Thymus (tissue), 11 donors: Measurements from ENCODE around the gene GLI3. TPM values are rescaled to one million over a fixed set of nuclear protein-coding genes. Genes with fewer than 3 reads are reported as not detected.

Experiments
- DNase-seq, 9 donors: peaks; one replicate each; pipeline ENCODE4 v3.0.0-alpha.2; 2013; ENCODE audit warnings: low spot score in 9 of 9, low read depth in 6 of 9, missing footprints in 1 of 9
- H3K27ac ChIP-seq, 2 donors: one replicate each; pipeline ENCODE4 v1.5.1; 2013; ENCODE audit warnings: control low read depth in 1 of 2, low read depth in 1 of 2, low read length in 1 of 2, mild to moderate bottlenecking in 1 of 2, moderate library complexity in 1 of 2
- H3K27me3 ChIP-seq, 2 donors: one replicate each; pipeline ENCODE4 v1.5.1; 2013; ENCODE audit warnings: low read length in 1 of 2; ENCODE audit not compliant: control insufficient read depth in 2 of 2, insufficient read depth in 1 of 2
- H3K36me3 ChIP-seq, 2 donors: one replicate each; pipeline ENCODE4 v1.5.1; 2013; ENCODE audit warnings: low read length in 1 of 2, mild to moderate bottlenecking in 1 of 2, moderate library complexity in 1 of 2; ENCODE audit not compliant: control insufficient read depth in 2 of 2, insufficient read depth in 2 of 2
- H3K4me1 ChIP-seq, 2 donors: one replicate each; pipeline ENCODE4 v1.5.1; 2013; ENCODE audit warnings: low read length in 2 of 2; ENCODE audit not compliant: control insufficient read depth in 2 of 2, insufficient read depth in 2 of 2
- H3K4me3 ChIP-seq, 2 donors: one replicate each; pipeline ENCODE4 v1.5.1; 2013; ENCODE audit warnings: low read length in 2 of 2, control low read depth in 1 of 2, mild to moderate bottlenecking in 1 of 2
- H3K9me3 ChIP-seq, 2 donors: one replicate each; pipeline ENCODE4 v1.5.1; 2013; ENCODE audit warnings: low read length in 1 of 2, mild to moderate bottlenecking in 1 of 2; ENCODE audit not compliant: control insufficient read depth in 2 of 2, insufficient read depth in 1 of 2
- WGBS: extraction: QIAGEN DNeasy Blood & Tissue Kit; methylation state at CpG from one replicate; pipeline ENCODE4 v1.1.7; 2013; 5-methylcytosine and 5-hydroxymethylcytosine counted together
- polyA plus RNA-seq: library from polyadenylated mRNA; stranded (reverse); fragments of 200-250 nt; gene quantifications from one replicate; pipeline ENCODE4 v1.2.3, GENCODE V29; 2013
- total RNA-seq: library from RNA; stranded (reverse); fragments of 120-200 nt; gene quantifications from one replicate; pipeline ENCODE4 v1.2.4, GENCODE V29; 2013
- donor health status: healthy.

Gene GLI3
- total and polyA plus RNA-seq, 2 donors = 3.1 to 3.2 TPM

GRCh38 chr7:42027521-42027920, 209.5 kb downstream of the GLI3 start:
- DNase-seq = no peak
- no peaks in the 10 kb centered on the region for H3K9me3 ChIP-seq
- WGBS = 83% methylated on average over 3 of the region's 3 CpGs
- H3K27me3 ChIP-seq = no peaks in the 10 kb centered on the region
- no peak overlapping the region for H3K27ac ChIP-seq
- no peaks in the 10 kb centered on the region for H3K36me3 ChIP-seq
- H3K4me1 ChIP-seq = no peaks in the 10 kb centered on the region
- H3K4me3 ChIP-seq = no peak overlapping the region

- Histone ChIP-seq H3K27me3 (no peaks in the 10 kb centered on the region), H3K9me3 (no peaks in the 10 kb centered on the region), H3K4me1 (no peaks in the 10 kb centered on the region), H3K36me3 (no peaks in the 10 kb centered on the region), H3K27ac (no peak overlapping the region), H3K4me3 (no peak overlapping the region)
- 95% methylated on average over 6 of the region's 6 CpGs for WGBS
- DNase-seq = no peak
These were observed 210.3 kb downstream of the GLI3 start for GRCh38 chr7:42026622-42027197.

DNA sequence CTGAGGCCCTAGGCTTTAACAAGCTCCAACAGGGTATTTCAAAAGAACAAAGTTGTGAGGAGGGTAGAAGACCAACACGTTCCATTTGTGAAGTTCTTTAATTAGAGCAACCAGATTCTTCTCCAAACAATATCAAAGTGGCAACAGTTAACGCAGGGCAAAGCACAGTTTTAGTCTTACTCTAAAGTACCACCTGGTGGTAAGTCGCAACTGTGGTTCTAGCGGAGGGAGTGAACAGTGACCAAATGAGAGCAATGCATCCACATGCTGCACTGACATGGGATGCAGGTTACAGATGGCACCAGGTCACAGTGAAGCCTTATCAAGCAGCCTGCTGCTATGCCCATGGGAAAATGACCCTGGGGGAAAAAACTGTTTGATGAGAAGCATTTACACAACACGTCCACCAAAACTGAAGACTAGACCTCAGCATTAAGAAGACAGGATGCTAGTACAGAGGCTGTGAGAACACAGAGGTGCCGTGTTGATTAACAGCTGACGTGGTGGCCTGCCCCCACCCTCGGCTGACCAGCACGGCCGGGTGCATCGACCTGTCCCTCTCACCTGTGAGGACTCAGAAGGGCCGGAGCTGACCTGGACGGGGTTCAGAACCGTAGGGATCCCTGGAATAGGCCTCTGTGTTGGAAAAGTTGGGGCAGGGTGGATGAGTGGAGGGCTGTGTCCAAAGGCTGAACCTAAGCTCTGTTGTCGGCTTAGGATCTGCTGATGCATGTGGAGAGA, 211.2 kb downstream of the GLI3 start:
- whole genome bisulfite sequencing = 95% methylated on average over 15 of the region's 15 CpGs

GRCh38 chr7:42024537-42024936, 212.5 kb downstream of the GLI3 start:
- no peak for DNase-seq
- H3K27me3 ChIP-seq = no peaks in the 10 kb centered on the region
- H3K9me3 ChIP-seq = no peaks in the 10 kb centered on the region
- 92% methylated on average over 4 of the region's 4 CpGs for WGBS
- H3K36me3 ChIP-seq = no peaks in the 10 kb centered on the region
- H3K4me1 ChIP-seq = no peaks in the 10 kb centered on the region
- no peak overlapping the region for H3K27ac ChIP-seq
- no peak overlapping the region for H3K4me3 ChIP-seq

More for the DNA sequence above, 211.2 kb downstream of the GLI3 start:
- H3K4me3 ChIP-seq = no peak overlapping the region
- no peak overlapping the region for H3K27ac ChIP-seq
- no peak for DNase-seq
- H3K36me3 ChIP-seq = no peaks in the 10 kb centered on the region
- no peaks in the 10 kb centered on the region for H3K4me1 ChIP-seq
- H3K27me3 ChIP-seq = no peaks in the 10 kb centered on the region
- H3K9me3 ChIP-seq = no peaks in the 10 kb centered on the region

DNA sequence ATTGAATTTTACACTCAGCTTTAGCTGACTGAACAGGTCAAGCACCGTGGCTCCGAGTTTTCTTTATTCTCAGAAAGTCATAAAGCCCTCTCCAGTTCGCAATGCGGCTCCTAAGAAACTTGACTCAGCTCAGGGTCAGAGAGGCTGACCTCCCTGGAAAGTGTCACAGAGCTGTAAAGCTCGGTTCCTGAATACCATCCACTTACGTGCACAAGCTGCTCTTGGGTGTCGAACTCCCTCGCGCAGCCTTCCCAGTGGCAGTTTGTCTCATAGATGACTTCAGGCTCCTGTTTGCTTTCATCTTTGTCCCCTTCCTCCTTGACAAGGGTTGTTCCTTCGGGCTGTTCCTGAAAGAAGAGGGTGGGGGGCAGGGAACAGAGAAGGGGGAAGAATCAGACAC, 213.7 kb downstream of the GLI3 start:
- no peaks in the 10 kb centered on the region for H3K27me3 ChIP-seq
- no peaks in the 10 kb centered on the region for H3K9me3 ChIP-seq
- no peaks in the 10 kb centered on the region for H3K36me3 ChIP-seq
- no peak overlapping the region for H3K4me3 ChIP-seq
- H3K27ac ChIP-seq = no peak overlapping the region
- WGBS = 81% methylated on average over 10 of the region's 10 CpGs
- no peak for DNase-seq
- no peaks in the 10 kb centered on the region for H3K4me1 ChIP-seq

- no peaks in the 10 kb centered on the region for H3K27me3 ChIP-seq
- no peak overlapping the region for H3K4me3 ChIP-seq
- no peaks in the 10 kb centered on the region for H3K9me3 ChIP-seq
- 98% methylated on average over 2 of the region's 2 CpGs for WGBS
- DNase-seq = no peak
- no peak overlapping the region for H3K27ac ChIP-seq
- H3K36me3 ChIP-seq = no peaks in the 10 kb centered on the region
- H3K4me1 ChIP-seq = no peaks in the 10 kb centered on the region
These were observed 214.2 kb downstream of the GLI3 start for GRCh38 chr7:42022791-42023190.

DNA sequence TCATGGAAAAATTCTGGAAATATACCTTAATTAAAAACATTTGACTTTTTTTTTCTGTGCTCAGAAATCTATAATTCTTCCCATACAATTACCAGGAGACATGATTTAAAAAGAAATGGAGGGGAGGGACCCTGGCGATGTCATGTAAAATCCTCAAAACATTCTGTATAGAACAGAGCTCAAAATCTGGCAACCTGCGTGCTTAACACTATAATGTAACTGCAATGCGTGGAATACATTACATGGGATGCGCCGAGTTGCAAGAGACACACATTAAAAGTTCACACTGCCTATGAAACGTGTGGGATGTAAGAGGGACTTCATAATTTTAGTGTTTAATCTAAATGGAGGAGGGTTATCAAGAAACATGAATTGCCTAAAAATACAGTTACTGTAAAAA, 215.0 kb downstream of the GLI3 start:
- no peak overlapping the region for H3K4me3 ChIP-seq
- no peak for DNase-seq
- H3K27me3 ChIP-seq = no peaks in the 10 kb centered on the region
- H3K4me1 ChIP-seq = no peaks in the 10 kb centered on the region
- WGBS = 80% methylated on average over 6 of the region's 6 CpGs
- no peak overlapping the region for H3K27ac ChIP-seq
- no peaks in the 10 kb centered on the region for H3K9me3 ChIP-seq
- no peaks in the 10 kb centered on the region for H3K36me3 ChIP-seq

GRCh38 chr7:42021631-42022030, 215.4 kb downstream of the GLI3 start:
- H3K27ac ChIP-seq = no peak overlapping the region
- H3K9me3 ChIP-seq = no peaks in the 10 kb centered on the region
- 89% methylated on average over 3 of the region's 3 CpGs for WGBS
- H3K27me3 ChIP-seq = no peaks in the 10 kb centered on the region
- H3K4me3 ChIP-seq = no peak overlapping the region
- H3K4me1 ChIP-seq = no peaks in the 10 kb centered on the region
- H3K36me3 ChIP-seq = no peaks in the 10 kb centered on the region
- DNase-seq = no peak

DNA sequence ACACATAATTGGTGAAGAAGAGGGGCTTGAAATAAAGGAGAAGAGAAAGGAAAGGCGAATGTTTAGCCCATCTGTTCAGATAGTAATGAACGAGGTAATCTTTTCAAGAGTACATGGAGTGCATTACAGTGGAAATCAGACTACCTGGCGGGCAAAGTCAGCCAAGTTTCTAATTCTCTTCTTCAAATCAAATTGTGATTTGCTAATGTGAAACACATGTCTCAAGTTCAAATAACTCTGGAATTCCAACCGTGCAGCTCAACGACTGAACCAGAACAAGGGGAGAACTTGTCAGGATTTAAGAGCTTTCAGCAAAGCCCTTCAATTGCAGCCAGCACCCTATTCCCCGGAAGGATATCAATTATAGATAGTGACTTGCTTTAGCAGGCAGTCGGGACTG, 216.9 kb downstream of the GLI3 start:
- Histone ChIP-seq H3K27ac (no peak overlapping the region), H3K9me3 (no peaks in the 10 kb centered on the region), H3K4me1 (no peaks in the 10 kb centered on the region), H3K27me3 (no peaks in the 10 kb centered on the region), H3K36me3 (no peaks in the 10 kb centered on the region), H3K4me3 (no peak overlapping the region)
- DNase-seq = no peak
- 95% methylated on average over 7 of the region's 7 CpGs for WGBS
